Activated naive CD4-positive, alpha-beta T cell treated with anti-CD3 and anti-CD28 coated beads for 36 hours (primary cell): ENCODE results near the gene MPPED2. TPM values are rescaled to one million over a fixed set of nuclear protein-coding genes. Genes with fewer than 3 reads are reported as not detected.
A peak's percentile ranks its signal among the peaks of the same experiment; 100 is the strongest.

Experiments used
- CTCF ChIA-PET: fragments of 350-600 bp; sonication (Branson Sonifier 250); formaldehyde crosslinking; loops from one replicate; lab custom pipeline; 2021; ENCODE audit warnings: antibody characterized with exemption; lab: Charles Lee
- DNase-seq: peaks from one replicate; pipeline ENCODE4 v3.0.0-alpha.2; 2020
- H3K27ac Mint-ChIP-seq: one replicate; pipeline ENCODE4 v1.8.0; 2021; ENCODE audit warnings: mild to moderate bottlenecking, mixed read lengths
- H3K27me3 Mint-ChIP-seq: one replicate; pipeline ENCODE4 v1.8.0; 2021; ENCODE audit warnings: low read depth, mixed read lengths
- H3K36me3 Mint-ChIP-seq: one replicate; pipeline ENCODE4 v1.8.0; 2021; ENCODE audit warnings: low read depth, mixed read lengths
- H3K4me1 Mint-ChIP-seq: one replicate; pipeline ENCODE4 v1.8.0; 2021; ENCODE audit warnings: low read depth, mixed read lengths
- H3K4me3 Mint-ChIP-seq: one replicate; pipeline ENCODE4 v1.8.0; 2021; ENCODE audit warnings: mild to moderate bottlenecking, moderate library complexity, mixed read lengths
- H3K9me3 Mint-ChIP-seq: one replicate; pipeline ENCODE4 v1.8.0; 2021; ENCODE audit warnings: mixed read lengths
- intact Hi-C: fragments of 100-400 bp; cut with micrococcal nuclease; formaldehyde crosslinking; loops from one replicate; pipeline ENCODE4 v1.15.1; 2023
- total RNA-seq, 2 experiments: library from RNA; stranded (reverse); gene quantifications; one replicate each; pipeline ENCODE4 v1.2.3, GENCODE V29; 2021

MPPED2 gene
- total RNA-seq, 2 experiments from 2014 or later = not detected

- Mint-ChIP-seq H3K27ac (no peak overlapping the region), H3K4me3 (no peak overlapping the region), H3K27me3 (no peaks in the 10 kb centered on the region), H3K4me1 (no peaks in the 10 kb centered on the region), H3K9me3 (no peaks in the 10 kb centered on the region), H3K36me3 (no peaks in the 10 kb centered on the region)
- no peak for DNase-seq
- intact Hi-C loops = no loop called here
- CTCF ChIA-PET = interaction anchor here (1.1 kb wide), 1 partner anchor 26 kb away, joined by 3 read pairs; no protein-coding TSS in a partner anchor
Measured at GRCh38 chr11:30594646-30595411, 8.7 kb upstream of the MPPED2 start.

DNA sequence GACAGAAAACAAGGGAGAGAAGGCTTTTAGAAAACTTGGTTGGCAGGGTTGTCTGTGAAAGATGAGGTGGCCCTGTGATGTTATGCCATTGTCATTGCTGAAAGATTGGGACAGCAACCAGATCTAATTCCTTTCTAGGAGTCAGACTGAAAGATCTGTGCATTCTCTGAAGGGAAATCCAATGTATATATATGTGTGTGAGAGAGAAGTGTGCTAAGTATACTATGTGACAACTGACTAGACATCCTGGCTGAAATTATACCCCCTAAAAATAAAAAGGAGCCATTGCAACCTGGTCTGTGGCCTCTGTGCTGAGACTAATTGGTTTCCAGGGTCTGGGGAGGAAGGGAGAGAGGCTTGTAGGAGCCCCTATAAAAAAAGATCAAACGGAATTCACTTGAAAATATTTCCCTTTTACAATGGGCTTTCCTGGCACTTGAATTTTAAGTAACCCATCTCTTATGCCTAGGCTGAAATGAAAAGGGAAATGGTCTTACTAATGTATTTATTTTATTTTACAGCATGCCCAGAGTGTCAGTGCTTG is 1.2 kb upstream of the MPPED2 start:
- no peaks in the 10 kb centered on the region for H3K36me3 Mint-ChIP-seq
- peaks cover 41% of the 10 kb centered on the region for H3K27me3 Mint-ChIP-seq
- DNase-seq = no peak
- CTCF ChIA-PET = interaction anchor here (0.6 kb wide), 1 partner anchor 210 kb away, joined by 3 read pairs; no protein-coding TSS in a partner anchor
- H3K9me3 Mint-ChIP-seq = no peaks in the 10 kb centered on the region
- no peak overlapping the region for H3K27ac Mint-ChIP-seq
- H3K4me3 Mint-ChIP-seq = no peak overlapping the region
- intact Hi-C loops = no loop called here
- peaks cover 2% of the 10 kb centered on the region for H3K4me1 Mint-ChIP-seq

GRCh38 chr11:30585892-30586250 is 282 bp downstream of the MPPED2 start:
- CTCF ChIA-PET = no interaction called here
- H3K27me3 Mint-ChIP-seq = peaks cover 48% of the 10 kb centered on the region

DNA sequence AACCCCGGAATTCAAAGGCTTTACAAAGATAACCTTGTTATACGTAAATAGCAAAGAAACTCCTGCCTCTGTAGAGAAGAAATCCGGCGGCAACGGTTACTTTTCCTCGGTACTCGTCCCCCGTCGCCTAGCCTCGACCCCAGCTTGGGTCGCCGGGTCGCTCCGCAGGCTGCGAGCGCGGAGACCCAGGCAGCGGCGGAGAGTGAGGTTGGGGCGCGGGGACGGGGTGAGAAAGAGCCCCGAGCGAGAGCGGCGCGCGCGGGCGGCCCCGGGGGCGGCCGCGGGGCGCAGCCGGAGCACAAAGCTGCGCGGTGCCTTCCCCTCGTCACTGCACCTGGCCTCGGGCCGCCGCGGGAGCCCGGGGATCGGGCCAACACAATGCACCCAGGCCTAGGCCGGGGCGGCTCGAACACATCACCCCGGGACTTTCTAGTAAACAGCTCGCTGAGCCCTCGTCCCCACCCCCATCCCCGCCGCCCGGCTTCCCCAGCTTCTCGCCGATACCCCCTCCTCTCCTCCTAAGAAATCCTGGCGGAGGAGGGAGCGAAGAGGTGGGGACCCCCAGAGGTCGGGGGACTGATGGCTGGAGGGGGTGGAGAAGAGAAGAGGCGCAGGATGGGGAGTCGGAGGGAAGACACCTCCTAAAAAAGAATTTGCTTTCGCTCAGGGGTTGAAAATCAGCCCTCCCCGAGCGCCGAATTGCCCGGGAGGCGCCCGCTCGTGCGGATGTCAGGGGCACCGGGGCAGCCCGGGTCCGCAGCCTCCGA is 845 bp downstream of the MPPED2 start:
- Mint-ChIP-seq H3K4me1 (peaks cover 2% of the 10 kb centered on the region), H3K27ac (no peak overlapping the region), H3K9me3 (no peaks in the 10 kb centered on the region), H3K27me3 (peaks cover 48% of the 10 kb centered on the region), H3K4me3 (no peak overlapping the region), H3K36me3 (no peaks in the 10 kb centered on the region)
- peak; percentile 7 for DNase-seq
- CTCF ChIA-PET = interaction anchor here (0.6 kb wide), 1 partner anchor 56 kb away, joined by 3 read pairs; no protein-coding TSS in a partner anchor
- intact Hi-C loops = no loop called here

More at GRCh38 chr11:30585892-30586250, 282 bp downstream of the MPPED2 start:
- Mint-ChIP-seq H3K36me3 (no peaks in the 10 kb centered on the region), H3K4me1 (peaks cover 2% of the 10 kb centered on the region), H3K4me3 (peak overlapping the region; percentile 56), H3K27ac (no peak overlapping the region), H3K9me3 (no peaks in the 10 kb centered on the region)
- DNase-seq = peak; percentile 4
- intact Hi-C loops = no loop called here

- Mint-ChIP-seq H3K27me3 (peaks cover 46% of the 10 kb centered on the region), H3K27ac (no peak overlapping the region), H3K36me3 (no peaks in the 10 kb centered on the region), H3K9me3 (no peaks in the 10 kb centered on the region), H3K4me1 (peaks cover 2% of the 10 kb centered on the region), H3K4me3 (no peak overlapping the region)
- CTCF ChIA-PET = no interaction called here
- intact Hi-C loops = no loop called here
- no peak for DNase-seq
Measured at GRCh38 chr11:30583476-30584280, 2.5 kb downstream of the MPPED2 start.

DNA sequence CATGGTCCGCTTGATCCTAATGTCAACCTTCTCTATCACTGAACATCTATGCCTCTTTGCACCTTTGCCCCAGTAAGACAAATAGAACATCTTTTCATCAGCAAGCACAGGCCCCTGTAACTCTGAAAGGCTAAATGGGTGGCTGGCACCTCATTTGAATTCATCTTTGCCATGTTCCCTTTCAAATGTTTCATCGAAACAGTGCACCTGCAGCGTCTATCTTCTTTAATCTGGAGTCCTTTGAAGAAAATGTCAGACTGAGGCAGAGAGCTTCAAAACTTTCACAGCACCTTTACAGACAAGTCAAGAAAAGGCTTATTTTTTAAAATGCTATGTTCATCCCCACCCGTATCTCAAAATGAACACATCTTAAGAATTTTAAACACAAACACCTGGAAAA is 3.4 kb downstream of the MPPED2 start:
- Mint-ChIP-seq H3K27ac (no peak overlapping the region), H3K4me1 (peaks cover 2% of the 10 kb centered on the region), H3K4me3 (no peak overlapping the region), H3K9me3 (no peaks in the 10 kb centered on the region), H3K36me3 (no peaks in the 10 kb centered on the region), H3K27me3 (peaks cover 43% of the 10 kb centered on the region)
- CTCF ChIA-PET = no interaction called here
- no peak for DNase-seq
- intact Hi-C loops = no loop called here

- no peak for DNase-seq
- Mint-ChIP-seq H3K27me3 (peaks cover 34% of the 10 kb centered on the region), H3K27ac (no peak overlapping the region), H3K4me1 (no peaks in the 10 kb centered on the region), H3K36me3 (no peaks in the 10 kb centered on the region), H3K9me3 (no peaks in the 10 kb centered on the region), H3K4me3 (no peak overlapping the region)
- CTCF ChIA-PET = no interaction called here
- intact Hi-C loops = no loop called here
Measured at GRCh38 chr11:30581675-30582074, 4.5 kb downstream of the MPPED2 start.

DNA sequence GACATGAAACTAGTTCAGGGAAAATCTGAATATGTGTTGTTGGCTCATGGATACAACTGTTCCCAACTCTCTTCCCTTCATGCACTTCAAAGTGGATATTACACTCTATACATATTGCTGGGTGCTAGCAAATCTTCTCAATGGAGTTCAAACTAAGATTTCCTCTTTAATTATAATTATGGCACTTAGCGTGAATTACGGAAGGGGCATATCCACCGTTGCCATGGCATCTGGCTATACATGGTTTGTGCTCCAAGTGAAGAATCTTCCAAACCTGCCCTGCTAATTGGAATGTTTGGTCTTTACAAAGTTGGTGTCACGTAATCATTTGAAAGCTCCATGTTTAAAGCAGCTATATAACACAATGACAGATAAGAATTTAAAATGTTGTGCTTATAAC is 5.6 kb downstream of the MPPED2 start:
- CTCF ChIA-PET = no interaction called here
- H3K4me1 Mint-ChIP-seq = no peaks in the 10 kb centered on the region
- DNase-seq = no peak
- H3K4me3 Mint-ChIP-seq = no peak overlapping the region
- no peaks in the 10 kb centered on the region for H3K36me3 Mint-ChIP-seq
- intact Hi-C loops = no loop called here
- H3K27me3 Mint-ChIP-seq = peaks cover 31% of the 10 kb centered on the region
- H3K9me3 Mint-ChIP-seq = no peaks in the 10 kb centered on the region
- H3K27ac Mint-ChIP-seq = no peak overlapping the region

DNA sequence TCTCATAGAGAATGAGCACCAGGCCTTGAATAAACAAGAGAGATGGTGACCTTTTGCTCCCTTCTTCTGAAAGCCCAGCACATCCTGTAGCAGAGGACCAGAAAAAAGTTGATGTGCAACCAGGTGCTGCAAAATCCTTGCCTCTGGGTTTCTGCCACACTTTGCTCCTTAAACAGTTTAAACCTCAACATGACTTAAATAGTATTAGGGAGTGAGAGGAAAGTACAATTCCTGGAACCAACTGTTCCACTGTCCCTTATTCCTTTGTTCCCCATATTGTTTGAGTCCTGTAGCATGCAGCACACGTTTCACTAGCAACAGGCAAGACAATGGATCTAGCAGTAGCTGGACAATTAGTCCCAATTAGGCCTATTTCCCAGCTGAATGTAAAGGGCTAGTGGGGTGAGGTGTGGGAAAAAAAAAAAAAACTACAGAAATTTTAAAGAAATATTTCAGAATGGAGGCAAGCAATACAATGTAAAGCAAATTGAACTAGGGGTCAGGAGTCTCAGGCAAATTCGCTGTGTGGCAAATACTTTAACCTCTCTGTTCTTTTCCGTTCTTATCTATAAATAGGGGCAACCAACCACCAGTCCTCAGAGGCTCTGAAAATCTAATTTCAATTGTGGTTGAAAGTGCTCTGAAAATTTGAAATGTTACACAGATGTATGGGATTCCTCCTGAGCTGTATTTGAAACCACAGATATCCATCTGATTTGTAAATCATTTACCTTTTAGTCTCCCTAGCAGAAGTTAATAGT is 6.6 kb downstream of the MPPED2 start:
- Mint-ChIP-seq H3K4me3 (no peak overlapping the region), H3K27ac (no peak overlapping the region), H3K27me3 (peaks cover 26% of the 10 kb centered on the region), H3K9me3 (no peaks in the 10 kb centered on the region), H3K36me3 (no peaks in the 10 kb centered on the region), H3K4me1 (no peaks in the 10 kb centered on the region)
- DNase-seq = no peak
- CTCF ChIA-PET = interaction anchor here (1.1 kb wide), 1 partner anchor 9 kb away, joined by 3 read pairs; no protein-coding TSS in a partner anchor
- intact Hi-C loops = no loop called here

GRCh38 chr11:30578406-30578805 is 7.7 kb downstream of the MPPED2 start:
- Mint-ChIP-seq H3K27ac (no peak overlapping the region), H3K9me3 (no peaks in the 10 kb centered on the region), H3K27me3 (peaks cover 14% of the 10 kb centered on the region), H3K4me1 (no peaks in the 10 kb centered on the region), H3K4me3 (no peak overlapping the region), H3K36me3 (no peaks in the 10 kb centered on the region)
- no peak for DNase-seq
- intact Hi-C loops = no loop called here
- CTCF ChIA-PET = interaction anchor here (1.1 kb wide), 1 partner anchor 10 kb away, joined by 3 read pairs; no protein-coding TSS in a partner anchor

DNA sequence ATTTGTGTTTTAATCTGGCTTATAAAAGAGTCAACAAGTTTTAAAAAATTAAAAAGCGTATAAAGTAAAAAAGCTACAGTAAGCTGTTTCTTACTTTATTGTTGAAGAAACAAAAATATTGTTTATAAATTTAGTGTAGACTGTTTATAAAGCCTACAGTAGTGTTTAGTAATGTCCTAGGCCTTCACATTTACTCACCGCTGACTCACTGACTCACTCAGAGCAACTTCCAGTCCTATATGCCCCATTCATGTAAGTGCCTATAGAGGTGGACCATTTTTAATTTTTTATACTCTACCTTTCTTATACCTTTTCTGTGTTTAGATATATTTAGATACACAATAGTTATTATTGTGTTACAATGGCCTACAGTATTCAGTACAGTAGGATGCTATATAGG is 12.2 kb downstream of the MPPED2 start:
- CTCF ChIA-PET = no interaction called here
- Mint-ChIP-seq H3K27ac (no peak overlapping the region), H3K4me3 (no peak overlapping the region), H3K27me3 (no peaks in the 10 kb centered on the region), H3K36me3 (no peaks in the 10 kb centered on the region), H3K4me1 (no peaks in the 10 kb centered on the region), H3K9me3 (no peaks in the 10 kb centered on the region)
- no peak for DNase-seq
- intact Hi-C loops = no loop called here
